HG03439 (cell line): ENCODE measurements around the gene VTI1A.

ENCODE experiments used
- ATAC-seq: cut with Tn5 transposase; IDR thresholded peaks from one replicate; pipeline ENCODE4 v1.9.1; 2021; ENCODE audit warnings: mild to moderate bottlenecking, moderate library complexity; ENCODE audit not compliant: unreplicated experiment

The VTI1A gene

GRCh38 chr10:112628951-112629609 is 182.1 kb downstream of the VTI1A start:
- no peak for ATAC-seq

GRCh38 chr10:112631501-112632400 is 184.7 kb downstream of the VTI1A start:
- ATAC-seq = no peak

- no peak for ATAC-seq
Observed at GRCh38 chr10:112634096-112634830, 187.2 kb downstream of the VTI1A start.

- no peak for ATAC-seq
Observed at GRCh38 chr10:112637901-112638300, 190.9 kb downstream of the VTI1A start.

- ATAC-seq = no peak
Observed at GRCh38 chr10:112639298-112639697, 192.3 kb downstream of the VTI1A start.

GRCh38 chr10:112640638-112641037 is 193.6 kb downstream of the VTI1A start:
- no peak for ATAC-seq

GRCh38 chr10:112643600-112644264 is 196.7 kb downstream of the VTI1A start:
- no peak for ATAC-seq

- ATAC-seq = no peak
Observed at GRCh38 chr10:112644265-112644645, 197.2 kb downstream of the VTI1A start.

GRCh38 chr10:112649006-112649821 is 202.2 kb downstream of the VTI1A start:
- ATAC-seq = no peak

GRCh38 chr10:112649822-112650152 is 202.8 kb downstream of the VTI1A start:
- no peak for ATAC-seq

GRCh38 chr10:112650588-112651030 is 203.6 kb downstream of the VTI1A start:
- no peak for ATAC-seq

GRCh38 chr10:112653215-112653614 is 206.2 kb downstream of the VTI1A start:
- ATAC-seq = no peak

GRCh38 chr10:112653851-112654250 is 206.8 kb downstream of the VTI1A start:
- no peak for ATAC-seq

- ATAC-seq = no peak
Observed at GRCh38 chr10:112654794-112655193, 207.8 kb downstream of the VTI1A start.

GRCh38 chr10:112655722-112656121 is 208.7 kb downstream of the VTI1A start:
- ATAC-seq = no peak

GRCh38 chr10:112658465-112658864 is 211.4 kb downstream of the VTI1A start:
- ATAC-seq = no peak

- no peak for ATAC-seq
Observed at GRCh38 chr10:112658900-112659638, 212.1 kb downstream of the VTI1A start.

- no peak for ATAC-seq
Observed at GRCh38 chr10:112663234-112664125, 216.5 kb downstream of the VTI1A start.

- no peak for ATAC-seq
Observed at GRCh38 chr10:112666094-112666493, 219.1 kb downstream of the VTI1A start.
